Fibroblast of lung (primary cell): ENCODE measurements around the gene UBE2E2. TPM values are rescaled to one million over a fixed set of nuclear protein-coding genes. Genes with fewer than 3 reads are reported as not detected.
A peak's percentile ranks its signal among the peaks of the same experiment; 100 is the strongest.

Experiments
- DNase-seq, 2 donors: peaks; one replicate each; pipeline versions ENCODE4 v3.0.0 to v3.0.0-alpha.2; 2010; ENCODE audit warnings: low read depth in 2 of 2
- H2AFZ ChIP-seq: 2 replicates; pipeline ENCODE4 v1.5.1; 2012; ENCODE audit warnings: low read length, control low read depth, inconsistent platforms
- H3K27ac ChIP-seq: 2 replicates; pipeline ENCODE4 v1.5.1; 2011; ENCODE audit warnings: low read length, control low read depth; ENCODE audit not compliant: insufficient read depth
- H3K27me3 ChIP-seq: 2 replicates; pipeline ENCODE4 v1.5.1; 2011; ENCODE audit warnings: mild to moderate bottlenecking, low read length; ENCODE audit not compliant: control insufficient read depth, insufficient read depth
- H3K36me3 ChIP-seq: 2 replicates; pipeline ENCODE4 v1.5.1; 2011; ENCODE audit warnings: low read length; ENCODE audit not compliant: control insufficient read depth, insufficient read depth
- H3K4me1 ChIP-seq: 2 replicates; pipeline ENCODE4 v1.5.1; 2011; ENCODE audit warnings: low read length; ENCODE audit not compliant: control insufficient read depth, insufficient read depth; ENCODE audit errors: extremely low read depth
- H3K4me2 ChIP-seq: 2 replicates; pipeline ENCODE4 v1.5.1; 2011; ENCODE audit warnings: low read length, control low read depth; ENCODE audit not compliant: insufficient read depth; ENCODE audit errors: extremely low read depth
- H3K4me3 ChIP-seq, 4 experiments: fragments of 200-600 bp in 1 of 4; sonication (generic) in 1 of 4; replicated peaks in 1 of 4; 2 replicates each; pipeline ENCODE4 v1.5.1; 2011 to 2016; ENCODE audit warnings: low read length in 4 of 4, low read depth in 3 of 4, mild to moderate bottlenecking in 3 of 4, control low read depth in 2 of 4, inconsistent platforms in 1 of 4, mixed read lengths in 1 of 4; ENCODE audit not compliant: insufficient read depth in 1 of 4; ENCODE audit errors: control extremely low read depth in 1 of 4
- H3K79me2 ChIP-seq: 2 replicates; pipeline ENCODE4 v1.5.1; 2012; ENCODE audit warnings: mild to moderate bottlenecking, low read length, inconsistent platforms; ENCODE audit not compliant: control insufficient read depth, insufficient read depth
- H3K9ac ChIP-seq: 2 replicates; pipeline ENCODE4 v1.5.1; 2011; ENCODE audit warnings: mild to moderate bottlenecking, low read length, control low read depth; ENCODE audit not compliant: insufficient read depth
- H3K9me3 ChIP-seq: 2 replicates; pipeline ENCODE4 v1.5.1; 2012; ENCODE audit warnings: low read depth, low read length; ENCODE audit not compliant: control insufficient read depth, insufficient read depth
- H4K20me1 ChIP-seq: 2 replicates; pipeline ENCODE4 v1.5.1; 2011; ENCODE audit warnings: low read length; ENCODE audit not compliant: control insufficient read depth, insufficient read depth; ENCODE audit errors: extremely low read depth
- CTCF ChIP-seq, 2 donors: IDR thresholded peaks in 1 of 2; conservative IDR thresholded peaks in 1 of 2; 1 replicate in 1 of 2; 2 replicates in 1 of 2; pipeline ENCODE4 v1.5.1; 2011 to 2012; ENCODE audit warnings: low read length in 2 of 2, control low read depth in 1 of 2, inconsistent platforms in 1 of 2, low read depth in 1 of 2, mild to moderate bottlenecking in 1 of 2
- EZH2 ChIP-seq: IDR thresholded peaks from 2 replicates; pipeline ENCODE4 v1.5.1; 2012; ENCODE audit warnings: low read length, control low read depth, mild to moderate bottlenecking; ENCODE audit errors: missing control alignments
- polyA plus RNA-seq, 2 donors: library from polyadenylated mRNA; depleted of rRNA in 1 of 2; stranded (reverse) in 1 of 2; unstranded in 1 of 2; fragments of >200 nt; gene quantifications; 2 replicates each; pipeline ENCODE4 v1.2.1, GENCODE V29; 2011 to 2012; ENCODE audit warnings: missing spikeins in 1 of 2
- total RNA-seq: library from RNA; depleted of rRNA; stranded (reverse); fragments of >200 nt; gene quantifications from 2 replicates; pipeline ENCODE4 v1.2.1, GENCODE V29; 2014

Gene UBE2E2
- total and polyA plus RNA-seq, 2 donors (not counting 1 experiment from before 2014, with no cell fraction given): 79.8 to 127 TPM

DNA sequence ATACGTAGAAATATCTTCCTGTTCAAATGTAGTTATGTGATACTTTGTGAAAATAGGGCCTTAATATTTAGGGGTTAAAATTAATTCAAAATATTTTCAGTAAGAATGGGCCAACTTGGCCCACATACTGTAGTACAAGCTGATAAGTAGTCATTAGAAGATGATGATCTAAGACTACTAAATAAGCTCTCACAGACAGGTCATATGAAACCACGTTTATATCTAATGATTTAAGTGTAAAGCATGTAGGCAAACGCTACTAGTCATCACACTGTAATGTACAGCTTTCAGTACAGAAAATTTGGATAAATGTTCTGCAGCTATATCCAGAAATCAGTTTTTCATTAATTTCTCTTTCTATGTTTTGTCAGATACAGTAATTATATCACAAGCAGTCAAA lies 228.6 kb downstream of the UBE2E2 start:
- no peak overlapping the region for H3K4me3 ChIP-seq
- H3K36me3 ChIP-seq: no peaks in the 10 kb centered on the region
- no peaks in the 10 kb centered on the region for H3K27me3 ChIP-seq
- H3K9ac ChIP-seq: no peak overlapping the region
- DNase-seq: peak; percentile 12 to 43
- H3K79me2 ChIP-seq: no peaks in the 10 kb centered on the region
- H3K27ac ChIP-seq: no peak overlapping the region
- no peaks in the 10 kb centered on the region for H3K9me3 ChIP-seq
- TF ChIP-seq CTCF (conservative IDR thresholded peaks at IDR 0.05 in 1 of 2, IDR thresholded peaks at IDR 0.05 in 1 of 2; ENCODE audit: low read depth in 1 of 2, low read length in 2 of 2) (no peak), EZH2 (no peak)
- H4K20me1 ChIP-seq: peaks cover 2% of the 10 kb centered on the region
- no peaks in the 10 kb centered on the region for H3K4me1 ChIP-seq
- H3K4me2 ChIP-seq: peak overlapping the region; percentile 11
- H2AFZ ChIP-seq: no peak overlapping the region

DNA sequence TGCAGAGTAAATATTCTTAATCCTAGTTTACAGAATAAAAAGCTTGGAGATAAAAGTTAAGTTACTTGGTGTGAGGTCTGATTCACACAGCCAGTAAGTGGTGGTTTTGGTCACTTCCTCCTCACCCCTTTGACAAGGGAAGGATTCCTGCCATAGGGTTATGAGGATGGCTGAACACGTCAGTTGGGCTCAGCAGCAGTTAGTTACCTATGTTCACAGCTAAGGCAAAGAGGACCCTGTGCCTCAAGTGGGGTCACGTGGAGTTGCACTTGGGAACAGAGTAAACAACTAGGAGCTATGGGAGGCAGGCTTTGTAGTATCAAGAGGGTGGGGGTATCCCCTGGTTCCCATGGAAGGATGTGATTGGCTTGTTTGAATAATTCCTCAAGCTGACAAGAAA lies 232.2 kb downstream of the UBE2E2 start:
- H3K4me1 ChIP-seq: no peaks in the 10 kb centered on the region
- no peaks in the 10 kb centered on the region for H3K27me3 ChIP-seq
- TF ChIP-seq EZH2: no peak
- no peak for TF ChIP-seq CTCF (conservative IDR thresholded peaks at IDR 0.05 in 1 of 2, IDR thresholded peaks at IDR 0.05 in 1 of 2; ENCODE audit: low read depth in 1 of 2, low read length in 2 of 2)
- H3K9me3 ChIP-seq: no peaks in the 10 kb centered on the region
- DNase-seq: peak in 1 of 2 donors; percentile 26
- H2AFZ ChIP-seq: no peak overlapping the region
- no peaks in the 10 kb centered on the region for H3K36me3 ChIP-seq
- H3K4me3 ChIP-seq: no peak overlapping the region
- no peaks in the 10 kb centered on the region for H3K79me2 ChIP-seq
- no peak overlapping the region for H3K4me2 ChIP-seq
- no peak overlapping the region for H3K27ac ChIP-seq
- no peak overlapping the region for H3K9ac ChIP-seq
- H4K20me1 ChIP-seq: peaks cover 2% of the 10 kb centered on the region

DNA sequence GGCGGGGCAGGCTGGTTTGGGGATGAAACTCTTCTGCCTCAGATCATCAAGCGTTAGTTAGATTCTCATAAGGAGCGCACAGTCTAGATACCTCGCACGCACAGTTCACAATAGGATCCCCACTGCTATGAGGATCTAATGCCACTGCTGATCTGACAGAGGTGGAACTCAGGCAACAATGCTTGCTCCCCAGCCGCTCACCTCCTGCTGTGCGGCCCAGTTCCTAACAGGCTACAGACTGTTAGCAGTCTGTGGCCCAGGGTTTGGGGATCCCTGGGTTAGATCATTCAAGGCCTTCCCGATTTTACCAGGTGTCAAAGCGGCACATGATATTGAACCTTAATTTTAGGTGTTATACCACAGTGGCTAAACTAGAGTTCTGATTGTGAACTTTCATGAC lies 232.8 kb downstream of the UBE2E2 start:
- Histone ChIP-seq H3K79me2 (no peaks in the 10 kb centered on the region), H3K27me3 (no peaks in the 10 kb centered on the region), H2AFZ (no peak overlapping the region), H3K9me3 (no peaks in the 10 kb centered on the region), H3K36me3 (no peaks in the 10 kb centered on the region), H3K4me2 (no peak overlapping the region), H3K4me3 (no peak overlapping the region), H3K4me1 (no peaks in the 10 kb centered on the region), H3K27ac (no peak overlapping the region), H4K20me1 (peaks cover 2% of the 10 kb centered on the region), H3K9ac (no peak overlapping the region)
- TF ChIP-seq EZH2 (no peak), CTCF (conservative IDR thresholded peaks at IDR 0.05 in 1 of 2, IDR thresholded peaks at IDR 0.05 in 1 of 2; ENCODE audit: low read depth in 1 of 2, low read length in 2 of 2) (no peak)
- DNase-seq: no peak
